HCT116 (cell line): ENCODE data around the gene C1orf56. TPM values are rescaled to one million over a fixed set of nuclear protein-coding genes. Genes with fewer than 3 reads are reported as not detected.

Source experiments
- ATAC-seq: fragments of 200-7000 bp; cut with Tn5 transposase; 2 replicates; pipeline ENCODE4 v1.9.1; 2020; ENCODE audit warnings: mild to moderate bottlenecking, moderate library complexity
- BruUV-seq: library from RNA; stranded (reverse); fragments of 400-500 nt; replicated peaks from 2 replicates; lab custom pipeline; 2021; lab: Mats Ljungman, UMichigan
- CTCF ChIA-PET: fragments of 300-600 bp; sonication (Branson Sonifier 250); formaldehyde crosslinking; loops from one replicate; lab custom pipeline; 2021; ENCODE audit warnings: antibody characterized with exemption; lab: Charles Lee
- POLR2A ChIA-PET: fragments of 300-600, 350-600 bp; sonication (Branson Sonifier 250); formaldehyde crosslinking; loops from one replicate; lab custom pipeline; 2021; ENCODE audit warnings: antibody characterized with exemption; lab: Charles Lee
- RAD21 ChIA-PET, 2 experiments: fragments of 300-600 bp; sonication (Branson Sonifier 250); formaldehyde crosslinking; loops; one replicate each; lab custom pipeline; 2023; ENCODE audit warnings: low total read pairs in 2 of 2; ENCODE audit not compliant: uncharacterized antibody in 2 of 2, unreplicated experiment in 2 of 2, low non-redundant PET in 1 of 2; lab: Charles Lee
- DNase-seq: peaks from one replicate; pipeline ENCODE4 v3.0.0-alpha.2; 2010; ENCODE audit warnings: low read depth, low spot score
- H2AFZ ChIP-seq: fragments of 200-600 bp; shearing (Covaris generic), sonication (generic); 2 replicates; pipeline ENCODE4 v1.6.1; 2017; ENCODE audit warnings: low read depth, mixed run types, mixed read lengths, antibody characterized with exemption, low read length; ENCODE audit not compliant: poor library complexity, severe bottlenecking
- H3K27ac ChIP-seq: 2 replicates; pipeline ENCODE4 v1.5.1; 2012; ENCODE audit warnings: low read depth, low read length
- H3K27me3 ChIP-seq: fragments of 200-600 bp; sonication (generic); 2 replicates; pipeline ENCODE4 v1.6.1; 2016; ENCODE audit warnings: mixed run types, low read length, mixed read lengths; ENCODE audit not compliant: insufficient read depth
- H3K36me3 ChIP-seq, 2 experiments: fragments of 200-500 bp in 1 of 2; fragments of 200-600 bp in 1 of 2; sonication (Bioruptor generic) in 1 of 2; sonication (generic) in 1 of 2; 2 replicates each; pipeline versions ENCODE4 v1.5.1 to v1.6.1; 2014 to 2016; ENCODE audit warnings: low read length in 2 of 2, inconsistent platforms in 1 of 2, mixed read lengths in 1 of 2, mixed run types in 1 of 2; ENCODE audit not compliant: insufficient read depth in 2 of 2, control insufficient read depth in 1 of 2
- H3K4me1 ChIP-seq, 2 experiments: fragments of 200-600 bp in 1 of 2; sonication (generic) in 1 of 2; 2 replicates each; pipeline versions ENCODE4 v1.5.1 to v1.6.1; 2012 to 2017; ENCODE audit warnings: low read length in 2 of 2, inconsistent platforms in 1 of 2, mild to moderate bottlenecking in 1 of 2, mixed read lengths in 1 of 2, mixed run types in 1 of 2, moderate library complexity in 1 of 2; ENCODE audit not compliant: insufficient read depth in 2 of 2, control insufficient read depth in 1 of 2
- H3K4me2 ChIP-seq: fragments of 200-600 bp; sonication (generic); 2 replicates; pipeline ENCODE4 v1.6.1; 2017; ENCODE audit warnings: mixed run types, low read length, mixed read lengths
- H3K4me3 ChIP-seq, 2 experiments: fragments of 200-600 bp in 1 of 2; sonication (generic) in 1 of 2; replicated peaks in 1 of 2; 2 replicates each; pipeline ENCODE4 v1.5.1; 2011 to 2016; ENCODE audit warnings: low read length in 2 of 2, control low read depth in 1 of 2, low read depth in 1 of 2, mild to moderate bottlenecking in 1 of 2, mixed read lengths in 1 of 2, mixed run types in 1 of 2
- H3K79me2 ChIP-seq: fragments of 200-600 bp; sonication (generic); 2 replicates; pipeline ENCODE4 v1.6.1; 2017; ENCODE audit warnings: mild to moderate bottlenecking, mixed run types, low read length, moderate library complexity, mixed read lengths; ENCODE audit not compliant: insufficient read depth
- H3K9ac ChIP-seq: fragments of 200-600 bp; sonication (generic); 2 replicates; pipeline ENCODE4 v1.6.1; 2016; ENCODE audit warnings: low read length, mixed read lengths
- H3K9me2 ChIP-seq: fragments of 200-600 bp; sonication (generic), shearing (Covaris generic); 2 replicates; pipeline ENCODE4 v1.6.1; 2017; ENCODE audit warnings: mixed run types, mild to moderate bottlenecking, moderate library complexity; ENCODE audit not compliant: insufficient read depth
- H3K9me3 ChIP-seq, 2 experiments: fragments of 200-500 bp in 1 of 2; fragments of 200-600 bp in 1 of 2; sonication (Bioruptor generic) in 1 of 2; sonication (generic) in 1 of 2; 2 replicates each; pipeline ENCODE4 v1.6.1; 2014 to 2017; ENCODE audit warnings: low read length in 2 of 2, mixed read lengths in 2 of 2, inconsistent platforms in 1 of 2, low read depth in 1 of 2, mild to moderate bottlenecking in 1 of 2, mixed run types in 1 of 2, moderate library complexity in 1 of 2; ENCODE audit not compliant: control insufficient read depth in 1 of 2, insufficient read depth in 1 of 2
- H4K20me1 ChIP-seq: fragments of 200-600 bp; sonication (generic), shearing (Covaris generic); 2 replicates; pipeline ENCODE4 v1.6.1; 2017; ENCODE audit warnings: mixed run types, mild to moderate bottlenecking, moderate library complexity; ENCODE audit not compliant: insufficient read depth
- CEBPB ChIP-seq: IDR thresholded peaks from 2 replicates; pipeline ENCODE4 v1.6.1; 2012; ENCODE audit warnings: low read depth
- ELF1 ChIP-seq: IDR thresholded peaks from 2 replicates; pipeline ENCODE4 v1.6.1; 2012; ENCODE audit warnings: low read depth, borderline replicate concordance
- JUND ChIP-seq: IDR thresholded peaks from 2 replicates; pipeline ENCODE4 v1.6.1; 2012
- MAX ChIP-seq: IDR thresholded peaks from 2 replicates; pipeline ENCODE4 v1.6.1; 2012
- POLR2A ChIP-seq: IDR thresholded peaks from 2 replicates; pipeline ENCODE4 v1.7.0; 2011; ENCODE audit warnings: borderline replicate concordance; ENCODE audit not compliant: insufficient read depth, insufficient read length; ENCODE audit errors: extremely low read depth
- SIN3A ChIP-seq: IDR thresholded peaks from 2 replicates; pipeline ENCODE4 v1.6.1; 2012; ENCODE audit warnings: low read depth
- SP1 ChIP-seq: IDR thresholded peaks from 2 replicates; pipeline ENCODE4 v1.6.1; 2012; ENCODE audit warnings: low read depth
- SRF ChIP-seq: IDR thresholded peaks from 2 replicates; pipeline ENCODE4 v1.6.1; 2012; ENCODE audit warnings: low read depth
- TCF7L2 ChIP-seq: IDR thresholded peaks from 2 replicates; pipeline ENCODE4 v1.7.0; 2011; ENCODE audit warnings: borderline replicate concordance, inconsistent platforms; ENCODE audit not compliant: insufficient read depth, insufficient read length; ENCODE audit errors: extremely low read depth
- ZFX ChIP-seq: fragments of 450-650 bp; IDR thresholded peaks from 2 replicates; pipeline ENCODE4 v1.6.1; 2017
- ZNF274 ChIP-seq: fragments of 200-500 bp; sonication (Bioruptor generic); IDR thresholded peaks from 2 replicates; pipeline ENCODE4 v1.6.1; 2014; ENCODE audit warnings: mild to moderate bottlenecking, low read depth, low read length, inconsistent platforms
- intact Hi-C: fragments of 100-400 bp; cut with micrococcal nuclease; formaldehyde crosslinking; loops from 2 replicates; pipeline ENCODE4 v1.10.0; 2022
- total RNA-seq: library from RNA; stranded (reverse); gene quantifications from one replicate; pipeline ENCODE4 v1.2.1, GENCODE V29; 2021; ENCODE audit not compliant: unreplicated experiment
- TF ChIP-seq, protein P1 (sequence below): IDR thresholded peaks from 2 replicates; pipeline ENCODE4 v1.6.1; 2012; ENCODE audit warnings: low read depth
- TF ChIP-seq, protein P2 (sequence below): IDR thresholded peaks from 2 replicates; pipeline ENCODE4 v1.6.1; 2012

C1orf56 gene
- total RNA-seq, 1 experiment from 2014 or later: not detected

GRCh38 chr1:151037032-151037431 lies 10.5 kb upstream of the C1orf56 start:
- ChIA-PET POLR2A (no interaction called here), RAD21 (no interaction called here), CTCF (no interaction called here)
- ATAC-seq (no peak), DNase-seq (no peak)
- intact Hi-C loops: no loop called here
- Histone ChIP-seq H3K36me3 (peaks cover 5 to 11% of the 10 kb centered on the region in 2 experiments; a peak in 3 of 4 replicates), H3K4me1 (peaks cover 5% of the 10 kb centered on the region in 2 experiments; a peak in 3 of 4 replicates), H4K20me1 (no peaks in the 10 kb centered on the region), H2AFZ (no peak overlapping the region), H3K27ac (no peak overlapping the region), H3K9me2 (no peaks in the 10 kb centered on the region), H3K9ac (no peak overlapping the region), H3K9me3 (no peaks in the 10 kb centered on the region), H3K79me2 (no peaks in the 10 kb centered on the region), H3K4me2 (no peak overlapping the region), H3K4me3 (no peak overlapping the region), H3K27me3 (no peaks in the 10 kb centered on the region)
- TF ChIP-seq TCF7L2: no peak
- no peak for TF ChIP-seq SP1
- TF ChIP-seq, protein P1, sequence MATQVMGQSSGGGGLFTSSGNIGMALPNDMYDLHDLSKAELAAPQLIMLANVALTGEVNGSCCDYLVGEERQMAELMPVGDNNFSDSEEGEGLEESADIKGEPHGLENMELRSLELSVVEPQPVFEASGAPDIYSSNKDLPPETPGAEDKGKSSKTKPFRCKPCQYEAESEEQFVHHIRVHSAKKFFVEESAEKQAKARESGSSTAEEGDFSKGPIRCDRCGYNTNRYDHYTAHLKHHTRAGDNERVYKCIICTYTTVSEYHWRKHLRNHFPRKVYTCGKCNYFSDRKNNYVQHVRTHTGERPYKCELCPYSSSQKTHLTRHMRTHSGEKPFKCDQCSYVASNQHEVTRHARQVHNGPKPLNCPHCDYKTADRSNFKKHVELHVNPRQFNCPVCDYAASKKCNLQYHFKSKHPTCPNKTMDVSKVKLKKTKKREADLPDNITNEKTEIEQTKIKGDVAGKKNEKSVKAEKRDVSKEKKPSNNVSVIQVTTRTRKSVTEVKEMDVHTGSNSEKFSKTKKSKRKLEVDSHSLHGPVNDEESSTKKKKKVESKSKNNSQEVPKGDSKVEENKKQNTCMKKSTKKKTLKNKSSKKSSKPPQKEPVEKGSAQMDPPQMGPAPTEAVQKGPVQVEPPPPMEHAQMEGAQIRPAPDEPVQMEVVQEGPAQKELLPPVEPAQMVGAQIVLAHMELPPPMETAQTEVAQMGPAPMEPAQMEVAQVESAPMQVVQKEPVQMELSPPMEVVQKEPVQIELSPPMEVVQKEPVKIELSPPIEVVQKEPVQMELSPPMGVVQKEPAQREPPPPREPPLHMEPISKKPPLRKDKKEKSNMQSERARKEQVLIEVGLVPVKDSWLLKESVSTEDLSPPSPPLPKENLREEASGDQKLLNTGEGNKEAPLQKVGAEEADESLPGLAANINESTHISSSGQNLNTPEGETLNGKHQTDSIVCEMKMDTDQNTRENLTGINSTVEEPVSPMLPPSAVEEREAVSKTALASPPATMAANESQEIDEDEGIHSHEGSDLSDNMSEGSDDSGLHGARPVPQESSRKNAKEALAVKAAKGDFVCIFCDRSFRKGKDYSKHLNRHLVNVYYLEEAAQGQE: no peak
- no peak for TF ChIP-seq POLR2A
- TF ChIP-seq SIN3A: no peak
- TF ChIP-seq CEBPB: no peak
- TF ChIP-seq ZFX: no peak
- TF ChIP-seq MAX: no peak
- TF ChIP-seq, protein P2, sequence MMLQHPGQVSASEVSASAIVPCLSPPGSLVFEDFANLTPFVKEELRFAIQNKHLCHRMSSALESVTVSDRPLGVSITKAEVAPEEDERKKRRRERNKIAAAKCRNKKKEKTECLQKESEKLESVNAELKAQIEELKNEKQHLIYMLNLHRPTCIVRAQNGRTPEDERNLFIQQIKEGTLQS: no peak
- no peak for TF ChIP-seq ZNF274
- TF ChIP-seq SRF: no peak
- no peak for TF ChIP-seq JUND
- TF ChIP-seq ELF1: no peak
- no TSS peak for BruUV-seq
